CD4-positive, alpha-beta T cell (primary cell): ENCODE measurements around the gene IQGAP2. TPM values are rescaled to one million over a fixed set of nuclear protein-coding genes. Genes with fewer than 3 reads are reported as not detected.

Experiments
- ATAC-seq: fragments of 200-7000 bp; cut with Tn5 transposase; one replicate; pipeline ENCODE4 v1.10.0; 2022; ENCODE audit warnings: mild to moderate bottlenecking; ENCODE audit not compliant: poor library complexity
- CTCF ChIA-PET: fragments of 350-600 bp; sonication (Branson Sonifier 250); formaldehyde crosslinking; loops from one replicate; lab custom pipeline; 2021; ENCODE audit warnings: antibody characterized with exemption, inconsistent platforms; lab: Charles Lee
- POLR2A ChIA-PET: fragments of 350-600 bp; sonication (Branson Sonifier 250); formaldehyde crosslinking; loops from one replicate; lab custom pipeline; 2021; ENCODE audit warnings: antibody characterized with exemption, inconsistent platforms; lab: Charles Lee
- DNase-seq, 14 experiments: peaks; one replicate each; pipeline ENCODE4 v3.0.0-alpha.2; 2013 to 2020; ENCODE audit warnings: mixed read lengths in 2 of 14
- H3K27ac ChIP-seq, 2 donors: one replicate each; pipeline versions ENCODE4 v1.5.1 to v1.7.0; 2013; ENCODE audit warnings: low read length in 2 of 2, low read depth in 1 of 2, mild to moderate bottlenecking in 1 of 2
- H3K27me3 ChIP-seq, 2 experiments: 1 replicate in 1 of 2; 2 replicates in 1 of 2; pipeline versions ENCODE4 v1.6.1 to v1.7.0; 2013; ENCODE audit warnings: low read length in 2 of 2, control low read depth in 1 of 2, mild to moderate bottlenecking in 1 of 2, moderate library complexity in 1 of 2; ENCODE audit not compliant: insufficient read depth in 2 of 2, control insufficient read depth in 1 of 2
- H3K36me3 ChIP-seq: one replicate; pipeline ENCODE4 v1.6.1; 2013; ENCODE audit warnings: low read length, control low read depth; ENCODE audit not compliant: insufficient read depth
- H3K4me1 ChIP-seq: one replicate; pipeline ENCODE4 v1.6.1; 2013; ENCODE audit warnings: low read length, control low read depth; ENCODE audit not compliant: insufficient read depth
- H3K4me3 ChIP-seq: one replicate; pipeline ENCODE4 v1.5.1; 2013; ENCODE audit warnings: mild to moderate bottlenecking, low read length, moderate library complexity
- H3K9me3 ChIP-seq, 2 experiments: 1 replicate in 1 of 2; 2 replicates in 1 of 2; pipeline versions ENCODE4 v1.6.1 to v1.7.0; 2013; ENCODE audit warnings: low read length in 2 of 2, mild to moderate bottlenecking in 2 of 2, control low read depth in 1 of 2, moderate library complexity in 1 of 2; ENCODE audit not compliant: control insufficient read depth in 1 of 2, insufficient read depth in 1 of 2
- H3K27ac Mint-ChIP-seq: one replicate; pipeline ENCODE4 v1.8.0; 2020; ENCODE audit warnings: mixed read lengths
- H3K27me3 Mint-ChIP-seq: one replicate; pipeline ENCODE4 v1.8.0; 2021; ENCODE audit warnings: mixed read lengths
- H3K36me3 Mint-ChIP-seq: one replicate; pipeline ENCODE4 v1.8.0; 2021; ENCODE audit warnings: low read depth, mixed read lengths
- H3K4me1 Mint-ChIP-seq: one replicate; pipeline ENCODE4 v1.8.0; 2021; ENCODE audit warnings: low read depth, mixed read lengths
- H3K4me3 Mint-ChIP-seq: one replicate; pipeline ENCODE4 v1.8.0; 2020; ENCODE audit warnings: mild to moderate bottlenecking, mixed read lengths
- H3K9me3 Mint-ChIP-seq: one replicate; pipeline ENCODE4 v1.8.0; 2020; ENCODE audit warnings: mixed read lengths
- CTCF ChIP-seq: fragments of 200-600 bp; IDR thresholded peaks from one replicate; pipeline ENCODE4 v1.8.0; 2022; ENCODE audit warnings: antibody characterized with exemption, mild to moderate bottlenecking
- intact Hi-C, 2 experiments: fragments of 100-400 bp; cut with DNase I in 1 of 2; cut with micrococcal nuclease in 1 of 2; formaldehyde crosslinking; loops; one replicate each; pipeline versions ENCODE4 v1.15.1 to v1.9.0; 2023 to 2025; cut with DNase I, micrococcal nuclease
- total RNA-seq, 174 experiments: library from RNA in 2 of 174; stranded (reverse) in 2 of 174; gene quantifications; one replicate each; pipeline ENCODE4 v1.2.3 and lab custom pipeline; 2021 to 2026

IQGAP2 gene
- total RNA-seq, 2 experiments from 2014 or later = 58.8 TPM

- no peak overlapping the region for H3K4me3 ChIP-seq
- H3K27me3 Mint-ChIP-seq = no peaks in the 10 kb centered on the region
- ChIA-PET CTCF (interaction anchor here (1.2 to 1.7 kb wide), 2 partner anchors 19 to 58 kb away, joined by 3 read pairs; no protein-coding TSS in a partner anchor), POLR2A (interaction anchor here (1.2 to 1.3 kb wide), 2 partner anchors 14 to 55 kb away, joined by 3 to 5 read pairs; no protein-coding TSS in a partner anchor)
- ATAC-seq = no peak
- peaks cover 77% of the 10 kb centered on the region for H3K4me1 Mint-ChIP-seq
- H3K36me3 Mint-ChIP-seq = peaks cover 4% of the 10 kb centered on the region
- intact Hi-C loops = loop anchor here in 1 of 2 experiments (5.0 kb wide), 1 partner anchor 36 kb away; no protein-coding TSS in a partner anchor
- no peaks in the 10 kb centered on the region for H3K9me3 Mint-ChIP-seq
- peak overlapping the region; percentile 2 for H3K27ac Mint-ChIP-seq
- no peak for TF ChIP-seq CTCF
- H3K36me3 ChIP-seq = peaks cover 6% of the 10 kb centered on the region
- H3K27ac ChIP-seq = no peak overlapping the region
- DNase-seq = no peak
- H3K4me1 ChIP-seq = peaks cover 23% of the 10 kb centered on the region
- H3K27me3 ChIP-seq = no peaks in the 10 kb centered on the region
- no peaks in the 10 kb centered on the region for H3K9me3 ChIP-seq
- H3K4me3 Mint-ChIP-seq = no peak overlapping the region
These were observed 125.7 kb downstream of the IQGAP2 start for GRCh38 chr5:76528547-76529331.

- CTCF ChIA-PET = interaction anchor here (1.2 to 1.7 kb wide), 3 partner anchors 14 to 59 kb away, joined by 3 to 4 read pairs (median 3); no protein-coding TSS in a partner anchor
- no peak overlapping the region for H3K27ac Mint-ChIP-seq
- no peak for TF ChIP-seq CTCF
- DNase-seq = no peak
- POLR2A ChIA-PET = interaction anchor here (1.2 to 1.3 kb wide), 2 partner anchors 13 to 56 kb away, joined by 3 to 5 read pairs; no protein-coding TSS in a partner anchor
- H3K9me3 Mint-ChIP-seq = no peaks in the 10 kb centered on the region
- H3K36me3 ChIP-seq = peaks cover 6% of the 10 kb centered on the region
- no peak for ATAC-seq
- no peak overlapping the region for H3K27ac ChIP-seq
- H3K4me3 ChIP-seq = no peak overlapping the region
- no peak overlapping the region for H3K4me3 Mint-ChIP-seq
- H3K4me1 ChIP-seq = peaks cover 23% of the 10 kb centered on the region
- intact Hi-C loops = loop anchor here in 1 of 2 experiments (5.0 kb wide), 1 partner anchor 37 kb away; no protein-coding TSS in a partner anchor
- H3K36me3 Mint-ChIP-seq = peaks cover 4% of the 10 kb centered on the region
- H3K27me3 ChIP-seq = no peaks in the 10 kb centered on the region
- H3K9me3 ChIP-seq = no peaks in the 10 kb centered on the region
- H3K4me1 Mint-ChIP-seq = peaks cover 77% of the 10 kb centered on the region
- no peaks in the 10 kb centered on the region for H3K27me3 Mint-ChIP-seq
These were observed 126.6 kb downstream of the IQGAP2 start for GRCh38 chr5:76529464-76530344.

- POLR2A ChIA-PET = no interaction called here
- no peaks in the 10 kb centered on the region for H3K27me3 Mint-ChIP-seq
- CTCF ChIA-PET = no interaction called here
- no peak overlapping the region for H3K27ac ChIP-seq
- ATAC-seq = no peak
- H3K4me1 Mint-ChIP-seq = peaks cover 68% of the 10 kb centered on the region
- H3K4me1 ChIP-seq = peaks cover 22% of the 10 kb centered on the region
- peaks cover 6% of the 10 kb centered on the region for H3K36me3 ChIP-seq
- H3K4me3 ChIP-seq = no peak overlapping the region
- peak overlapping the region; percentile 35 for H3K27ac Mint-ChIP-seq
- TF ChIP-seq CTCF = no peak
- no peaks in the 10 kb centered on the region for H3K9me3 Mint-ChIP-seq
- no peaks in the 10 kb centered on the region for H3K27me3 ChIP-seq
- H3K36me3 Mint-ChIP-seq = peaks cover 9% of the 10 kb centered on the region
- intact Hi-C loops = no loop called here
- H3K4me3 Mint-ChIP-seq = no peak overlapping the region
- H3K9me3 ChIP-seq = no peaks in the 10 kb centered on the region
- no peak for DNase-seq
These were observed 129.0 kb downstream of the IQGAP2 start for GRCh38 chr5:76532052-76532451.
